Erythroblast (primary cell): ENCODE measurements around the gene PAPSS2.

Source experiments
- GATA1 ChIP-seq: IDR thresholded peaks from 2 replicates; pipeline ENCODE4 v1.6.1; 2011; ENCODE audit warnings: low read depth, mild to moderate bottlenecking, control low read depth, low read length, moderate library complexity
- POLR2A ChIP-seq: IDR thresholded peaks from 2 replicates; pipeline ENCODE4 v1.6.1; 2011; ENCODE audit warnings: mild to moderate bottlenecking, low read length

- TF ChIP-seq POLR2A (no peak), GATA1 (no peak)
These were observed 26.3 kb downstream of the PAPSS2 start for GRCh38 chr10:87685832-87686574.
